A673 (cell line): ENCODE measurements around the gene BCL7A.

Experiments used
- EZH2 ChIP-seq: fragments of 200-600 bp; sonication (generic); IDR thresholded peaks from 2 replicates; pipeline ENCODE4 v1.6.1; 2017; ENCODE audit warnings: borderline replicate concordance, low read depth, mild to moderate bottlenecking, mixed read lengths, antibody characterized with exemption, low read length; ENCODE audit not compliant: poor library complexity, severe bottlenecking
- TF ChIP-seq, protein P1 (sequence below): fragments of 300-800, 200-600 bp; sonication (generic); conservative IDR thresholded peaks from 2 replicates; pipeline ENCODE4 v1.5.1; 2017; ENCODE audit warnings: low read depth, mild to moderate bottlenecking, antibody characterized with exemption, low read length, moderate library complexity, mixed read lengths

DNA sequence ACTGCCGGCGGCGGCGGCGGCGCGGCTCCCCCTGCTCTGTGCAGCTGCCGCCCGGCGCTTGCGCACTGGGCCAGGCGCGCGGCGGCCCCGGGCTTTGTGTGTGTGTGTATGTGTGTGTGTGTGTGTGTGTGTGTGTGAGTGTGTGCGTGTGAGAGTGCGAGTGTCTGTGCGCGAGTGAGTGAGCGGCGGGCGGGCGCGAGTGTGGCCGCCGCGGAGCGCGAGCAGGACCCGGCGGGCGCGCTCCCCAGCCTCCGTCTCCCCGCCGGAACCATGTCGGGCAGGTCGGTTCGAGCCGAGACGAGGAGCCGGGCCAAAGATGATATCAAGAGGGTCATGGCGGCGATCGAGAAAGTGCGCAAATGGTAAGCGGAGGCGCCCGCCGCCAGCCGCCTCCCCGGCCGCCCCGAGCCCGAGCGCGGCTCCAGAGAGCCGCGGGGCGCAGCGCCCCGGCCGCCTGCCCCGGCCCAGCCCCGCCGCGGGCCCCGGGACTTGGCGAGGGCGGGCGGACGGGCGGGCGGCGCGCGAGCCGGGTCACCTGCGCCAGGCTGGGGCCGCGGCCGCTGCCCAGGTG lies at the start of gene BCL7A:
- TF ChIP-seq, protein P1, sequence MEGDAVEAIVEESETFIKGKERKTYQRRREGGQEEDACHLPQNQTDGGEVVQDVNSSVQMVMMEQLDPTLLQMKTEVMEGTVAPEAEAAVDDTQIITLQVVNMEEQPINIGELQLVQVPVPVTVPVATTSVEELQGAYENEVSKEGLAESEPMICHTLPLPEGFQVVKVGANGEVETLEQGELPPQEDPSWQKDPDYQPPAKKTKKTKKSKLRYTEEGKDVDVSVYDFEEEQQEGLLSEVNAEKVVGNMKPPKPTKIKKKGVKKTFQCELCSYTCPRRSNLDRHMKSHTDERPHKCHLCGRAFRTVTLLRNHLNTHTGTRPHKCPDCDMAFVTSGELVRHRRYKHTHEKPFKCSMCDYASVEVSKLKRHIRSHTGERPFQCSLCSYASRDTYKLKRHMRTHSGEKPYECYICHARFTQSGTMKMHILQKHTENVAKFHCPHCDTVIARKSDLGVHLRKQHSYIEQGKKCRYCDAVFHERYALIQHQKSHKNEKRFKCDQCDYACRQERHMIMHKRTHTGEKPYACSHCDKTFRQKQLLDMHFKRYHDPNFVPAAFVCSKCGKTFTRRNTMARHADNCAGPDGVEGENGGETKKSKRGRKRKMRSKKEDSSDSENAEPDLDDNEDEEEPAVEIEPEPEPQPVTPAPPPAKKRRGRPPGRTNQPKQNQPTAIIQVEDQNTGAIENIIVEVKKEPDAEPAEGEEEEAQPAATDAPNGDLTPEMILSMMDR, result no peak
- TF ChIP-seq EZH2, result no peak
